ENCODE results near the gene CDC20B.
"Not testable (repeated sequence)": the region's sequence is repeated elsewhere in the genome, so short reads cannot be mapped to it uniquely, and the experiment has no call there.

The CDC20B gene

GRCh38 chr5:55160493-55161209, 12.3 kb downstream of the CDC20B start:
- no peak for DNase-seq

- no peak for DNase-seq
Observed at GRCh38 chr5:55159763-55160492, 13.0 kb downstream of the CDC20B start, which contains the start of gene GPX8. TSS of gene GPX8 (plus strand) at chr5:55160171. CDS start at chr5:55160193, 22 bp downstream.

- no peak for DNase-seq
Observed at GRCh38 chr5:55154873-55155272, 18.1 kb downstream of the CDC20B start.

DNA sequence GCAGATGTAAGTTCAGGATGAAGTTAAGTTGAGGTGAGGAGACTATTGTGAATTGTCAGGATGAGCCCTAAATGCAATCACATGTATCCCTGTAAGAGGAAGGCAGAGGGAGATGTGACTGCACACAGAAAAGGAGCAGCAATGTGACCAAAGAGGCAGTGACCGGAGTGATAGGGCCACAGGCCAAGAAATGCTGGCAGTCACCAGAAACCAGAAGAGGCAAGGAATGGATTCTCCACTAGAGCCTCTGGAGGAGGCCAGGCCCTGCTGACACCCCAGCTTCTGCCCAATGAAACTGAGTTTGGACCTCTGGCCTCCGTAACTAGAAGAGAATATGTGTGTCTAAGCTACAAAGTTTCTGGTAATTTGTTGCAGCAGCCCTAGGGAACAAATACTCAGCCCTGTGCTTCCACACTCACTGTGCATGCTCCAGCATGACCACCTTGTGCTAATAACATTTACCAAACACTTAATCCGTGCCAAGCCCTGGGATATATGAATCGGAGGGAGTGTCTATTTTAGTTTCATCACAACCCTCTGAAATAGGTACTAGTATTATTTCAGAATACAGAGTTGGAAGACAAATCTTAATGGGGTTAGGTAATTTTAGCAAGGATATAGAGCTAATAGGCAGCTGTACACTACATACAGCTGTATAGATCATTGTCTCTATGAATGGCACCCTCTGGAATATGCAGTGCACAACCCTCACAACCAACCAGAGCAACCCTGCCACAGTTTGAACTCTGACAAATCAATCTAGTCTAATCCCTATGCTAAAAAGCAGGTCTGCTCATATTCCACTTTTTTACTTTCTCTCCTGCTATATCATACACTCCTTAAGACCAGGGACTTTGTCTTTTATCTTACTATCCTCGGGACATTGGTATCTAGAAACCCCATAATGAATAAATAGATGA, 20.8 kb downstream of the CDC20B start:
- DNase-seq = no peak

- DNase-seq = no peak
Observed at GRCh38 chr5:55149308-55149795, 23.6 kb downstream of the CDC20B start.

- peak; percentile 19 for DNase-seq
Observed at GRCh38 chr5:55146543-55147151, 26.3 kb downstream of the CDC20B start.

DNA sequence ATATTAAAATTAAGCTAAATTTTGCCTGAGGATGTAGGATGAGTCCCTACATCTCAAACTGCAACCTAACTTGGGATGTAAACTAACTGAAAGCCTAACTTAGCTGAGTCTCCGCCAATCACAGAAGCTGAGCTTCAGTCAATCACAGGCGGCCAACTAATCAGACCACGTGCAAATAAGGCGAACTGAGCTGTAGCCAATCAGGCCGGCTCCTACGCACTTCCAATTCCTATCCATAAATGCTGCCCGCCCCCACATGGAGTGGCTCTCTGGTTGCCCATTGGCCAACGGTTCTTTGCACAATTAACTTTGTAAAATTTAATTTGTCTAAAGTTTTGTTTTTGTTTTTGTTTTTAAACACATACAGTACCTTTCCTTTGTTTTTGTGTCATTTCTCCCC, 26.9 kb downstream of the CDC20B start:
- no peak for DNase-seq

DNA sequence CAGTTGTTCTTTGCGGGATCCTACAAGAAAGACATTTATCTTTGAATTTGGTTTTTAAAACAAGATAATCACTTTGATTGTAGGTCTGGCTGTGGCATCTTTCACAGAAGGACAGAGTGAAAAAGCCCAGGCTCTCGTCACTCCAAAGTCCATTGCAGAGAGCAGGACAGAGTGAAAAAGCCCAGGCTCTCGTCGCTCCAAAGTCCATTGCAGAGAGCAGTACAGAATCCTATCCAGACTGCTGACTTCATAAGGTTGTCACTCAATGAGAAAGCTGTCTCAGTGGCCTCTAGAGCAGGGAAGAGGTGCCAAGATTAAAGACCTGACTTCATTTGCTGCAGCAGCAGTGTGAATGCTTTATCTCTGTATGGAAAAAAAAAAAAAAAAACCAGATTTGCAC, 29.4 kb downstream of the CDC20B start:
- DNase-seq = no peak

GRCh38 chr5:55141945-55142690, 30.9 kb downstream of the CDC20B start:
- DNase-seq = no peak

GRCh38 chr5:55140908-55141665, 31.9 kb downstream of the CDC20B start:
- no peak for DNase-seq

DNA sequence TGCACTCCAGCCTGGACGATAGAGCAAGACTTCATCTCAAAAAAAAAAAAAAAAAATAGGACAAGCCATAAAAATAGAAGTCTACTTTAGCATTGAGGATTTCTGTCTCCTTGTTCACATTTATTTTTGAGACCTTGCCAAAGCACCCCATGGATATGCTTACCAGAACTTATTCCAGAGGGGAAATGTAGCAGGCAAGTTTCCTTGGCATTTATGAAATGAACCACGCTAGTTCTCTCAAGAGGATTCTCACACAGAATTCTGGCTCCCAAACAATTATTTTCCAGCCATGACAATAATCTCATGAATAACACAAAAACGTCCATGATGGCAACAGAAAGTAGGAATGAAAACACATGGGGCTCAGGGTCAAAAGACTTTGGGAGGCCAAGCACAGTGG, 36.5 kb downstream of the CDC20B start:
- DNase-seq = no peak

DNA sequence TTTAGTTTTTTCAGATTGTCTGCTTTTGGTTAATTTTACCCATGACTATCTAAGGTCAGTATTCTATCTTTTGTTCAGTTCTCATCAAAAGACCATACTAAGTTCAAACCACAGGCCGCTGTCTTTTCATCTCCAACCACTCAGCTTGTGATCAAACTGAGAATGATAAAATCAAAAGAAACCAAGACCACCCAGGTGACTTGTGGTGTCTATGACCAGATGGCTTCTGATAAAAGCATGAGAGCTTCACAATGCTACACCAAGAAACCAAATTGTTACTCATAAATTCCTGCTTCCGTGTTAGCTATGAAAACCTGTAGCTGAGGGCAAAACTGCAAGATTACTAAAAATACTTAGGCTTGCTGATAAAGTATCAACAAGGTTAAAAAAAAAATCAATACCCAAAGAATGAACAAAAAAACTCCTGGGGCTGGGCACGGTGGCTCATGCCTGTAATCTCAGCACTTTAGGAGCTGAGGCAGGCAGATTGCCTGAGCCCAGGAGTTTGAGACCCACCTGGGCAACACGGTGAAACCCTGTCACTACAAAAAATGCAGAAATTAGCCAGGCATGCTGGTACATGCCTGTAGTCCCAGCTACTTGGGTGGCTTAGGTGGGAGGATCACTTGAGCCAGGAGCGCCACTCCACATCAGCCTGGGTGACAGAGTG, 38.8 kb downstream of the CDC20B start:
- no peak for DNase-seq

DNA sequence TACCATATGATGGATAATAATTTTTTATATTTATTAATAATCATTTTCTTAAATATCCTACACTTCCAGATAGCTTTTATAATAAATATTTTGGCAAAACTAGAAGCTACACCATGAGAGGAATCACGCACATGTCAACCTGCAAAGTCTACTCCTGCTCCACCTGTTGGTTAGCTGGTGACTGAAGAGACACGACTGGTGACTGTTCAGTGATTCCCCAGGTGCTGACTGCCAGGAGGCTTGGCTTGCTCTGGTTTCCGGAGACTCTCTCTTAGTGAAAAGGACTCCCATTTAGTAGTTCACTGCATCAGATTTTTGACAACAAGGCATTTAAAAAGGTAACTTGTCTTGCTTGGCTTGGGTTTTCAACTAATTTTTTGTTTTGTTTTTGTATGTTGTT, 49.6 kb downstream of the CDC20B start:
- DNase-seq = no peak

DNA sequence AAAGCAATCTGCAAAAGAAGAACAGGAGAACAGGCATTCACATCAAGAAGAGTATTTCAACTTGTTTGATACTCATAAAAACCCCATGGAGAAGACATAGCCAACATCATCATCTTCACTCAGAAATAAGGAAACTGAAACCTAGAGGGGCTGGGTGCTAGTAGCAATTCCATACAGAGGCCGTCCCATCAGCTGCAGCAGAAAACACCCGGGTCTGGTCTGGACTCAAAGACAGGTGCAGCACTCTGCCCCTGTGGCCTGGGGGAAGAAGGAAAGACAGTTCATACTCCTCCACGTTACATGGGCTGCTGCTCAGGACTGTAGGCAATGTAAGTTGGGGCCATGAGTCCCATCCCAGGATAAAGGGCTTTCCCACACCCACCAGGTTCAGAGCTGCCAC, 58.9 kb downstream of the CDC20B start:
- DNase-seq = no peak

DNA sequence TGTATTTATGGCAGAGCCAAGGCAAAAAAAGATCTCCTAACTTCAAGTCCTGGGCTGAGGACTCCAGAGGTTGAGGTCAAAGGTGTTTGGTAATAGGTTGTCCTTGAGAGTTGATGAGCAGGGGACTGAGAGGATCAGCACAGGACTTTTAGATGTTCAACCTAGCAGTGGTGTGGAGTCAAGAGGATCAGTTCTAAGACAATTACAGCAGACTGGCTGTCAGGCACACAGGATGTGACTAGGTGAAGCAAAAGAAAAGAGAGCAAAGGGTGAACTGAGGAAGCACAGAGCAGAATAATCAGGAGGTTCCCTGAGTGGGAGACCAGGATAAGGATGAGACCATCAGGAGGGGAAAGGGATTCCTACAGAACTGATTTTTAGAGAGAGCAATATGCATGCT, 59.6 kb downstream of the CDC20B start:
- no peak for DNase-seq

GRCh38 chr5:55110217-55110616, 62.8 kb downstream of the CDC20B start:
- no peak for DNase-seq

GRCh38 chr5:55108661-55109060, 64.3 kb downstream of the CDC20B start:
- no peak for DNase-seq

GRCh38 chr5:55105976-55106375, 67.0 kb downstream of the CDC20B start:
- DNase-seq = not testable (repeated sequence)

GRCh38 chr5:55104946-55105701, 67.9 kb downstream of the CDC20B start:
- no peak for DNase-seq
